ENCODE measurements around the gene CYSLTR2.

DNA sequence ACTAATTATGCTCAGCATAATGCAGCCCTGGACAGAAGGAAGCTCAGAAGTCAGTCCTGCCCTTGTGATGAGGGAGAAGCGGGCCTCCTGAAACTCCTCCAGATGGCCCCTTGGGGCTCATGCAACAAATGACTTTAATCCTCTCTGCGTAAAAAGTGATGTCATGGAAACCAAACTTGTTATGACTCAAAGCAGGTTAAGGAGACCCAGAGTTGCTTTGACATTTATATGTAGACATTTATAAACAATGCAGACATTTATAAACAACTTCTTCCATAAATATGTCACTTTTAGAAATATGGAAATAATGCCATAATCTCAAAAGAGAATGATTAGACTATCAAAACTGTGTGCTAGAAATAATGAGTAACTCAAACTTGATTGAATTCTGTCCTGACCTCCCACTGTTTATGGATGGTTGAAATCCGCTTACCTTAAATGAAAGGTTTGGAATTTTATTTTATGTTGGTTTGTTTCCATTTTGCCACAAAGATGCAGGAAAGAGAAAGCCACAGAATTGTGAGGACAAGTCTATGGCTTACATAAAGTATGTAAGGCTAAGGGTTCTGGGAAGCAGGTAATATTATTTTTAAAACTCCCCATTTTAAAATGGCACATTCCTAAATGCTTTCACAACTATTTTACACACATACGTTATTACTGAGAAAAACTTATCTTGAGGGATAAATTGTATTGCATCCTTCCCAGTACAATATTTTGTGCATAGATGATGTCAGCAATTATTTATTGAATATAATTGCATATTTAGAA is 73.7 kb downstream of the CYSLTR2 start:
- TF ChIP-seq CTCF (IDR thresholded peaks at IDR 0.05) (no peak), POLR2A (IDR thresholded peaks at IDR 0.05) (no peak), EP300 (IDR thresholded peaks at IDR 0.05) (no peak)
